Measurements from ENCODE around the gene GRN.

Gene GRN

GRCh38 chr17:44350733-44351226 is 5.7 kb downstream of the GRN start:
- peaks cover 50% of the 10 kb centered on the region for H3K36me3 ChIP-seq (ENCODE audit: control insufficient read depth, low read length)
- TF ChIP-seq CTCF (IDR thresholded peaks at IDR 0.05; ENCODE audit: low read depth, low read length, poor library complexity, severe bottlenecking) (peak; percentile 94), EZH2phosphoT487 (IDR thresholded peaks at IDR 0.05; ENCODE audit: borderline replicate concordance, low read length) (no peak)
- H3K9me3 ChIP-seq (ENCODE audit: control insufficient read depth, insufficient read depth, low read length): no peaks in the 10 kb centered on the region
- H3K27me3 ChIP-seq (ENCODE audit: control insufficient read depth, low read length): peaks cover 6% of the 10 kb centered on the region; the same call in 1 of the 2 replicates
- H3K4me1 ChIP-seq (ENCODE audit: control insufficient read depth, low read length): peaks cover 45% of the 10 kb centered on the region
- H3K4me3 ChIP-seq (ENCODE audit: low read length): no peak overlapping the region
- H3K79me2 ChIP-seq (ENCODE audit: control insufficient read depth, low read length): peaks cover 18% of the 10 kb centered on the region
- no peak overlapping the region for H3K27ac ChIP-seq (ENCODE audit: low read depth, low read length)
- H3F3A ChIP-seq (ENCODE audit: control insufficient read depth, insufficient read depth): peaks cover 21% of the 10 kb centered on the region
- no peaks in the 10 kb centered on the region for H3K9me2 ChIP-seq (replicated peaks; ENCODE audit: control insufficient read depth, low read length)
- H4K20me1 ChIP-seq (ENCODE audit: control insufficient read depth, insufficient read depth, low read depth, low read length): no peaks in the 10 kb centered on the region
- no peak overlapping the region for H3K4me2 ChIP-seq (ENCODE audit: low read length)

GRCh38 chr17:44351464-44351863 is 6.4 kb downstream of the GRN start:
- H3K4me2 ChIP-seq (ENCODE audit: low read length): no peak overlapping the region
- TF ChIP-seq EZH2phosphoT487 (IDR thresholded peaks at IDR 0.05; ENCODE audit: borderline replicate concordance, low read length) (no peak), CTCF (IDR thresholded peaks at IDR 0.05; ENCODE audit: low read depth, low read length, poor library complexity, severe bottlenecking) (no peak)
- peaks cover 38% of the 10 kb centered on the region for H3K4me1 ChIP-seq (ENCODE audit: control insufficient read depth, low read length)
- H3K4me3 ChIP-seq (ENCODE audit: low read length): no peak overlapping the region
- peaks cover 18% of the 10 kb centered on the region for H3F3A ChIP-seq (ENCODE audit: control insufficient read depth, insufficient read depth)
- peaks cover 10% of the 10 kb centered on the region; the same call in 1 of the 2 replicates for H3K27me3 ChIP-seq (ENCODE audit: control insufficient read depth, low read length)
- H3K36me3 ChIP-seq (ENCODE audit: control insufficient read depth, low read length): peaks cover 50% of the 10 kb centered on the region
- H3K27ac ChIP-seq (ENCODE audit: low read depth, low read length): no peak overlapping the region
- no peaks in the 10 kb centered on the region for H3K9me3 ChIP-seq (ENCODE audit: control insufficient read depth, insufficient read depth, low read length)
- no peaks in the 10 kb centered on the region for H4K20me1 ChIP-seq (ENCODE audit: control insufficient read depth, insufficient read depth, low read depth, low read length)
- peaks cover 11% of the 10 kb centered on the region for H3K79me2 ChIP-seq (ENCODE audit: control insufficient read depth, low read length)
- no peaks in the 10 kb centered on the region for H3K9me2 ChIP-seq (replicated peaks; ENCODE audit: control insufficient read depth, low read length)

GRCh38 chr17:44351961-44352827 is 7.1 kb downstream of the GRN start:
- H3K36me3 ChIP-seq (ENCODE audit: control insufficient read depth, low read length): peaks cover 50% of the 10 kb centered on the region
- no peak overlapping the region for H3K4me2 ChIP-seq (ENCODE audit: low read length)
- TF ChIP-seq CTCF (IDR thresholded peaks at IDR 0.05; ENCODE audit: low read depth, low read length, poor library complexity, severe bottlenecking): no peak
- no peak for TF ChIP-seq EZH2phosphoT487 (IDR thresholded peaks at IDR 0.05; ENCODE audit: borderline replicate concordance, low read length)
- no peaks in the 10 kb centered on the region for H3K9me2 ChIP-seq (replicated peaks; ENCODE audit: control insufficient read depth, low read length)
- no peak overlapping the region for H3K27ac ChIP-seq (ENCODE audit: low read depth, low read length)
- H4K20me1 ChIP-seq (ENCODE audit: control insufficient read depth, insufficient read depth, low read depth, low read length): no peaks in the 10 kb centered on the region
- H3K4me1 ChIP-seq (ENCODE audit: control insufficient read depth, low read length): peaks cover 31% of the 10 kb centered on the region
- peaks cover 14% of the 10 kb centered on the region; the same call in 1 of the 2 replicates for H3K27me3 ChIP-seq (ENCODE audit: control insufficient read depth, low read length)
- no peaks in the 10 kb centered on the region for H3K9me3 ChIP-seq (ENCODE audit: control insufficient read depth, insufficient read depth, low read length)
- H3K79me2 ChIP-seq (ENCODE audit: control insufficient read depth, low read length): peaks cover 8% of the 10 kb centered on the region
- peaks cover 13% of the 10 kb centered on the region for H3F3A ChIP-seq (ENCODE audit: control insufficient read depth, insufficient read depth)
- no peak overlapping the region for H3K4me3 ChIP-seq (ENCODE audit: low read length)
